ENCODE results near the gene ELF2. TPM values are rescaled to one million over a fixed set of nuclear protein-coding genes. Genes with fewer than 3 reads are reported as not detected.
"Not testable (repeated sequence)": the region's sequence is repeated elsewhere in the genome, so short reads cannot be mapped to it uniquely, and the experiment has no call there.

Gene ELF2
- total and polyA plus RNA-seq, 12 donors = 13.3 to 43.5 (median 35.6) TPM

GRCh38 chr4:139123910-139124309 is 53.1 kb downstream of the ELF2 start:
- no peak for TF ChIP-seq CTCF (IDR thresholded peaks at IDR 0.05)
- Histone ChIP-seq H3K27ac (no peak overlapping the region), H3K36me3 (peaks cover 0 to 59% (median 0%) of the 10 kb centered on the region in 9 donors), H3K27me3 (no peaks in the 10 kb centered on the region), H3K9me3 (no peaks in the 10 kb centered on the region), H3K4me1 (no peaks in the 10 kb centered on the region), H3K4me3 (no peak overlapping the region)
- ATAC-seq (no peak), DNase-seq (no peak)
- intact Hi-C loops (cut with DNase I) = no loop called here
- WGBS, 2 donors = 99 to 100% methylated on average over 2 of the region's 2 CpGs

GRCh38 chr4:139118365-139118764 is 58.7 kb downstream of the ELF2 start:
- Histone ChIP-seq H3K9me3 (no peaks in the 10 kb centered on the region), H3K4me3 (no peak overlapping the region), H3K4me1 (no peaks in the 10 kb centered on the region), H3K27ac (no peak overlapping the region), H3K27me3 (no peaks in the 10 kb centered on the region), H3K36me3 (peaks cover 0 to 74% (median 11%) of the 10 kb centered on the region in 9 donors)
- ATAC-seq = no peak
- TF ChIP-seq CTCF (IDR thresholded peaks at IDR 0.05) = no peak
- 89 to 95% methylated on average over 1 of the region's 1 CpG for WGBS, 2 donors
- no peak for DNase-seq
- intact Hi-C loops (cut with DNase I) = no loop called here

GRCh38 chr4:139115226-139115625 is 61.8 kb downstream of the ELF2 start:
- WGBS, 2 donors = 98 to 99% methylated on average over 44 of the region's 44 CpGs
- no peak for TF ChIP-seq CTCF (IDR thresholded peaks at IDR 0.05)
- no peak overlapping the region for H3K27ac ChIP-seq
- no peaks in the 10 kb centered on the region for H3K9me3 ChIP-seq
- peaks cover 0 to 60% (median 11%) of the 10 kb centered on the region in 9 donors for H3K36me3 ChIP-seq
- ATAC-seq = no peak
- H3K4me1 ChIP-seq = no peaks in the 10 kb centered on the region
- no peaks in the 10 kb centered on the region for H3K27me3 ChIP-seq
- no peak for DNase-seq
- H3K4me3 ChIP-seq = no peak overlapping the region
- intact Hi-C loops (cut with DNase I) = no loop called here

- H3K9me3 ChIP-seq; H3K4me3 ChIP-seq; H3K27me3 ChIP-seq; ATAC-seq; H3K27ac ChIP-seq; intact Hi-C loops (cut with DNase I); H3K4me1 ChIP-seq; DNase-seq: not testable (repeated sequence)
- 95 to 98% methylated on average over 15 to 18 of the region's 18 CpGs for WGBS, 2 donors
- H3K36me3 ChIP-seq = peaks cover 0 to 59% (median 11%) of the 10 kb centered on the region in 9 donors
These were observed 62.2 kb downstream of the ELF2 start for GRCh38 chr4:139114795-139115194.

- TF ChIP-seq CTCF (IDR thresholded peaks at IDR 0.05) = no peak
- H3K9me3 ChIP-seq = no peaks in the 10 kb centered on the region
- DNase-seq = no peak
- H3K27me3 ChIP-seq = no peaks in the 10 kb centered on the region
- H3K27ac ChIP-seq = no peak overlapping the region
- intact Hi-C loops (cut with DNase I) = no loop called here
- 95 to 97% methylated on average over 5 of the region's 5 CpGs for WGBS, 2 donors
- no peak overlapping the region for H3K4me3 ChIP-seq
- ATAC-seq = no peak
- peaks cover 0 to 46% (median 11%) of the 10 kb centered on the region in 9 donors for H3K36me3 ChIP-seq
- H3K4me1 ChIP-seq = no peaks in the 10 kb centered on the region
These were observed 64.4 kb downstream of the ELF2 start for GRCh38 chr4:139112650-139113049.
